GM12878 (cell line): Measurements from ENCODE around the gene PITPNC1. TPM values are rescaled to one million over a fixed set of nuclear protein-coding genes. Genes with fewer than 3 reads are reported as not detected.

Experiments used
- BACH1 ChIP-seq: fragments of 450-650 bp; IDR thresholded peaks from 2 replicates; pipeline ENCODE4 v1.6.1; 2017; ENCODE audit warnings: mild to moderate bottlenecking, borderline replicate concordance
- BHLHE40 ChIP-seq, 2 experiments: fragments of 450-650 bp in 1 of 2; IDR thresholded peaks; 2 replicates each; pipeline ENCODE4 v1.6.1; 2011 to 2017; ENCODE audit warnings: low read depth in 2 of 2, borderline replicate concordance in 1 of 2, improper control_type of control experiment in 1 of 2, low read length in 1 of 2, mild to moderate bottlenecking in 1 of 2
- CHD2 ChIP-seq: IDR thresholded peaks from 2 replicates; pipeline ENCODE4 v1.6.1; 2011; ENCODE audit warnings: low read depth, low read length, improper control_type of control experiment, borderline replicate concordance
- MXI1 ChIP-seq: fragments of 150-350 bp; IDR thresholded peaks from 2 replicates; pipeline ENCODE4 v1.6.1; 2011; ENCODE audit warnings: low read depth, mild to moderate bottlenecking, inconsistent platforms, low read length, improper control_type of control experiment
- NFXL1 ChIP-seq: fragments of 450-650 bp; IDR thresholded peaks from 2 replicates; pipeline ENCODE4 v1.6.1; 2017; ENCODE audit warnings: antibody characterized with exemption, mild to moderate bottlenecking, borderline replicate concordance
- RBBP5 ChIP-seq: fragments of 200-600 bp; sonication (generic); conservative IDR thresholded peaks from 2 replicates; pipeline ENCODE4 v1.6.1; 2016
- SREBF1 ChIP-seq: IDR thresholded peaks from 2 replicates; pipeline ENCODE4 v1.6.1; 2012; ENCODE audit warnings: mild to moderate bottlenecking, low read length
- ZBED1 ChIP-seq: IDR thresholded peaks from 2 replicates; pipeline ENCODE4 v1.6.1; 2016; ENCODE audit warnings: borderline replicate concordance
- ZNF207 ChIP-seq: fragments of 450-650 bp; IDR thresholded peaks from 2 replicates; pipeline ENCODE4 v1.6.1; 2014; ENCODE audit warnings: antibody characterized with exemption, mild to moderate bottlenecking, borderline replicate concordance
- polyA plus RNA-seq, 11 experiments: library from polyadenylated mRNA; depleted of rRNA in 4 of 11; unstranded in 6 of 11; stranded (reverse) in 5 of 11; fragments of >200 nt; fragmentation: Nextera tagmentation in 4 of 11; fragmentation: Illumina TruSeq in 1 of 11; extraction: Ambion mirVana in 4 of 11; extraction: Trizol in 1 of 11; gene quantifications; 1 replicate in 1 of 11; 2 replicates in 10 of 11; pipeline versions ENCODE4 v1.2.1 to v1.2.3, GENCODE V29; 2011 to 2016; ENCODE audit warnings: inconsistent platforms in 2 of 11, missing spikeins in 2 of 11, low read depth in 1 of 11
- total RNA-seq, 4 experiments: library from RNA; depleted of rRNA in 3 of 4; stranded (reverse); fragments of >200 nt in 3 of 4; fragmentation: Illumina TruSeq in 1 of 4; extraction: Trizol in 1 of 4; gene quantifications; 2 replicates each; pipeline versions ENCODE4 v1.2.1 to v1.2.3, GENCODE V29; 2013 to 2021
- TF ChIP-seq, protein P1 (sequence below): IDR thresholded peaks from 2 replicates; pipeline ENCODE4 v1.6.1; 2012; ENCODE audit warnings: low read depth, low read length, improper control_type of control experiment
- TF ChIP-seq, protein P2 (sequence below): fragments of 450-650 bp; IDR thresholded peaks from 2 replicates; pipeline ENCODE4 v1.6.1; 2017; ENCODE audit warnings: borderline replicate concordance
- TF ChIP-seq, protein P3 (sequence below): fragments of 450-650 bp; IDR thresholded peaks from 2 replicates; pipeline ENCODE4 v1.6.1; 2017; ENCODE audit warnings: antibody characterized with exemption, mild to moderate bottlenecking, moderate library complexity
- TF ChIP-seq, protein P4 (sequence below): IDR thresholded peaks from 2 replicates; pipeline ENCODE4 v1.6.1; 2011; ENCODE audit warnings: low read depth, low read length, improper control_type of control experiment, borderline replicate concordance
- TF ChIP-seq, protein P5 (sequence below), 3 experiments: IDR thresholded peaks in 2 of 3; conservative IDR thresholded peaks in 1 of 3; 2 replicates each; pipeline ENCODE4 v1.5.1; 2011; ENCODE audit warnings: low read depth in 3 of 3, low read length in 3 of 3, mild to moderate bottlenecking in 3 of 3, control low read depth in 2 of 3, moderate library complexity in 2 of 3, inconsistent platforms in 1 of 3, mixed read lengths in 1 of 3; ENCODE audit not compliant: control insufficient read depth in 2 of 3, insufficient read depth in 1 of 3; ENCODE audit errors: extremely low read depth in 1 of 3
- TF ChIP-seq, protein P6 (sequence below): fragments of 450-650 bp; formaldehyde crosslinking; IDR thresholded peaks from 2 replicates; pipeline ENCODE4 v1.4.0; 2022; ENCODE audit warnings: mild to moderate bottlenecking, moderate library complexity
- TF ChIP-seq, protein P7 (sequence below): IDR thresholded peaks from 2 replicates; pipeline ENCODE4 v1.6.1; 2012; ENCODE audit warnings: low read length, inconsistent platforms

PITPNC1 gene
- total and polyA plus RNA-seq, 10 of the 15 experiments (the other 5 are each of a cell fraction or from before 2014, with no cell fraction given): 12.2 to 62.4 (median 47.3) TPM

DNA sequence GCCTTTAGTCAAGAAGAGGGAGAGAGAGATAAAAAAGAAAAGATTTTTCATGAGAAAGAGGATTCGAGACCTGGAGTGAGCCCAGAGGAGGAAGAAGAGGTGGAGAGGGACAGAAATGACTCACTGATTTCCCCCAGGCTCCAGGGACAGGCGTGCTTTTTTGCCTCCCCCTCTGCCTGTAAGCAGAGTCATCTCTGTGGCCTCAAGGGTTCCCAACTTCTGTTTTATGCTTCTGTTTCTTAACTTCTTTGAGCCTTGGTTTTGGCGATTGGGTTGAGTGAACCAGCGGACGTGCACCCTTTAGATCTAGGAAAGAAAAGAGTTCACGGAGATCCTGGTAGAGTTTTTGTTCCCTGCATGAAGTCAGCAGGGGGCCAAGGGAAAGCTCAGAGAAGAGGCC lies 192.8 kb downstream of the PITPNC1 start (continued):
- 0 out of 2 replicates have a peak, but pooled peaks have one; percentile 30 for TF ChIP-seq MXI1
- TF ChIP-seq, protein P1, sequence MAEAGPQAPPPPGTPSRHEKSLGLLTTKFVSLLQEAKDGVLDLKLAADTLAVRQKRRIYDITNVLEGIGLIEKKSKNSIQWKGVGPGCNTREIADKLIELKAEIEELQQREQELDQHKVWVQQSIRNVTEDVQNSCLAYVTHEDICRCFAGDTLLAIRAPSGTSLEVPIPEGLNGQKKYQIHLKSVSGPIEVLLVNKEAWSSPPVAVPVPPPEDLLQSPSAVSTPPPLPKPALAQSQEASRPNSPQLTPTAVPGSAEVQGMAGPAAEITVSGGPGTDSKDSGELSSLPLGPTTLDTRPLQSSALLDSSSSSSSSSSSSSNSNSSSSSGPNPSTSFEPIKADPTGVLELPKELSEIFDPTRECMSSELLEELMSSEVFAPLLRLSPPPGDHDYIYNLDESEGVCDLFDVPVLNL: no peak
- TF ChIP-seq, protein P2, sequence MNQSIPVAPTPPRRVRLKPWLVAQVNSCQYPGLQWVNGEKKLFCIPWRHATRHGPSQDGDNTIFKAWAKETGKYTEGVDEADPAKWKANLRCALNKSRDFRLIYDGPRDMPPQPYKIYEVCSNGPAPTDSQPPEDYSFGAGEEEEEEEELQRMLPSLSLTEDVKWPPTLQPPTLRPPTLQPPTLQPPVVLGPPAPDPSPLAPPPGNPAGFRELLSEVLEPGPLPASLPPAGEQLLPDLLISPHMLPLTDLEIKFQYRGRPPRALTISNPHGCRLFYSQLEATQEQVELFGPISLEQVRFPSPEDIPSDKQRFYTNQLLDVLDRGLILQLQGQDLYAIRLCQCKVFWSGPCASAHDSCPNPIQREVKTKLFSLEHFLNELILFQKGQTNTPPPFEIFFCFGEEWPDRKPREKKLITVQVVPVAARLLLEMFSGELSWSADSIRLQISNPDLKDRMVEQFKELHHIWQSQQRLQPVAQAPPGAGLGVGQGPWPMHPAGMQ: no peak
- peak in 1 of 2 experiments; percentile 56; a peak in 3 of 4 replicates for TF ChIP-seq BHLHE40 (IDR thresholded peaks at IDR 0.05; ENCODE audit: borderline replicate concordance in 1 of 2, low read depth in 2 of 2, low read length in 1 of 2)
- TF ChIP-seq, protein P3, sequence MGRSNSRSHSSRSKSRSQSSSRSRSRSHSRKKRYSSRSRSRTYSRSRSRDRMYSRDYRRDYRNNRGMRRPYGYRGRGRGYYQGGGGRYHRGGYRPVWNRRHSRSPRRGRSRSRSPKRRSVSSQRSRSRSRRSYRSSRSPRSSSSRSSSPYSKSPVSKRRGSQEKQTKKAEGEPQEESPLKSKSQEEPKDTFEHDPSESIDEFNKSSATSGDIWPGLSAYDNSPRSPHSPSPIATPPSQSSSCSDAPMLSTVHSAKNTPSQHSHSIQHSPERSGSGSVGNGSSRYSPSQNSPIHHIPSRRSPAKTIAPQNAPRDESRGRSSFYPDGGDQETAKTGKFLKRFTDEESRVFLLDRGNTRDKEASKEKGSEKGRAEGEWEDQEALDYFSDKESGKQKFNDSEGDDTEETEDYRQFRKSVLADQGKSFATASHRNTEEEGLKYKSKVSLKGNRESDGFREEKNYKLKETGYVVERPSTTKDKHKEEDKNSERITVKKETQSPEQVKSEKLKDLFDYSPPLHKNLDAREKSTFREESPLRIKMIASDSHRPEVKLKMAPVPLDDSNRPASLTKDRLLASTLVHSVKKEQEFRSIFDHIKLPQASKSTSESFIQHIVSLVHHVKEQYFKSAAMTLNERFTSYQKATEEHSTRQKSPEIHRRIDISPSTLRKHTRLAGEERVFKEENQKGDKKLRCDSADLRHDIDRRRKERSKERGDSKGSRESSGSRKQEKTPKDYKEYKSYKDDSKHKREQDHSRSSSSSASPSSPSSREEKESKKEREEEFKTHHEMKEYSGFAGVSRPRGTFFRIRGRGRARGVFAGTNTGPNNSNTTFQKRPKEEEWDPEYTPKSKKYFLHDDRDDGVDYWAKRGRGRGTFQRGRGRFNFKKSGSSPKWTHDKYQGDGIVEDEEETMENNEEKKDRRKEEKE: no peak
- TF ChIP-seq, protein P4, sequence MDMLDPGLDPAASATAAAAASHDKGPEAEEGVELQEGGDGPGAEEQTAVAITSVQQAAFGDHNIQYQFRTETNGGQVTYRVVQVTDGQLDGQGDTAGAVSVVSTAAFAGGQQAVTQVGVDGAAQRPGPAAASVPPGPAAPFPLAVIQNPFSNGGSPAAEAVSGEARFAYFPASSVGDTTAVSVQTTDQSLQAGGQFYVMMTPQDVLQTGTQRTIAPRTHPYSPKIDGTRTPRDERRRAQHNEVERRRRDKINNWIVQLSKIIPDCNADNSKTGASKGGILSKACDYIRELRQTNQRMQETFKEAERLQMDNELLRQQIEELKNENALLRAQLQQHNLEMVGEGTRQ: no peak
- no peak for TF ChIP-seq ZNF207
- TF ChIP-seq NFXL1: no peak
- no peak for TF ChIP-seq SREBF1
- TF ChIP-seq, protein P5, sequence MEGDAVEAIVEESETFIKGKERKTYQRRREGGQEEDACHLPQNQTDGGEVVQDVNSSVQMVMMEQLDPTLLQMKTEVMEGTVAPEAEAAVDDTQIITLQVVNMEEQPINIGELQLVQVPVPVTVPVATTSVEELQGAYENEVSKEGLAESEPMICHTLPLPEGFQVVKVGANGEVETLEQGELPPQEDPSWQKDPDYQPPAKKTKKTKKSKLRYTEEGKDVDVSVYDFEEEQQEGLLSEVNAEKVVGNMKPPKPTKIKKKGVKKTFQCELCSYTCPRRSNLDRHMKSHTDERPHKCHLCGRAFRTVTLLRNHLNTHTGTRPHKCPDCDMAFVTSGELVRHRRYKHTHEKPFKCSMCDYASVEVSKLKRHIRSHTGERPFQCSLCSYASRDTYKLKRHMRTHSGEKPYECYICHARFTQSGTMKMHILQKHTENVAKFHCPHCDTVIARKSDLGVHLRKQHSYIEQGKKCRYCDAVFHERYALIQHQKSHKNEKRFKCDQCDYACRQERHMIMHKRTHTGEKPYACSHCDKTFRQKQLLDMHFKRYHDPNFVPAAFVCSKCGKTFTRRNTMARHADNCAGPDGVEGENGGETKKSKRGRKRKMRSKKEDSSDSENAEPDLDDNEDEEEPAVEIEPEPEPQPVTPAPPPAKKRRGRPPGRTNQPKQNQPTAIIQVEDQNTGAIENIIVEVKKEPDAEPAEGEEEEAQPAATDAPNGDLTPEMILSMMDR (IDR thresholded peaks at IDR 0.05 in 2 of 3, conservative IDR thresholded peaks at IDR 0.05 in 1 of 3; ENCODE audit: control insufficient read depth in 2 of 3, extremely low read depth in 1 of 3, insufficient read depth in 1 of 3, low read depth in 3 of 3, low read length in 3 of 3): no peak
- TF ChIP-seq RBBP5: no peak
- no peak; the same call in 1 of the 2 replicates for TF ChIP-seq CHD2
- no peak for TF ChIP-seq BACH1
- TF ChIP-seq, protein P6, sequence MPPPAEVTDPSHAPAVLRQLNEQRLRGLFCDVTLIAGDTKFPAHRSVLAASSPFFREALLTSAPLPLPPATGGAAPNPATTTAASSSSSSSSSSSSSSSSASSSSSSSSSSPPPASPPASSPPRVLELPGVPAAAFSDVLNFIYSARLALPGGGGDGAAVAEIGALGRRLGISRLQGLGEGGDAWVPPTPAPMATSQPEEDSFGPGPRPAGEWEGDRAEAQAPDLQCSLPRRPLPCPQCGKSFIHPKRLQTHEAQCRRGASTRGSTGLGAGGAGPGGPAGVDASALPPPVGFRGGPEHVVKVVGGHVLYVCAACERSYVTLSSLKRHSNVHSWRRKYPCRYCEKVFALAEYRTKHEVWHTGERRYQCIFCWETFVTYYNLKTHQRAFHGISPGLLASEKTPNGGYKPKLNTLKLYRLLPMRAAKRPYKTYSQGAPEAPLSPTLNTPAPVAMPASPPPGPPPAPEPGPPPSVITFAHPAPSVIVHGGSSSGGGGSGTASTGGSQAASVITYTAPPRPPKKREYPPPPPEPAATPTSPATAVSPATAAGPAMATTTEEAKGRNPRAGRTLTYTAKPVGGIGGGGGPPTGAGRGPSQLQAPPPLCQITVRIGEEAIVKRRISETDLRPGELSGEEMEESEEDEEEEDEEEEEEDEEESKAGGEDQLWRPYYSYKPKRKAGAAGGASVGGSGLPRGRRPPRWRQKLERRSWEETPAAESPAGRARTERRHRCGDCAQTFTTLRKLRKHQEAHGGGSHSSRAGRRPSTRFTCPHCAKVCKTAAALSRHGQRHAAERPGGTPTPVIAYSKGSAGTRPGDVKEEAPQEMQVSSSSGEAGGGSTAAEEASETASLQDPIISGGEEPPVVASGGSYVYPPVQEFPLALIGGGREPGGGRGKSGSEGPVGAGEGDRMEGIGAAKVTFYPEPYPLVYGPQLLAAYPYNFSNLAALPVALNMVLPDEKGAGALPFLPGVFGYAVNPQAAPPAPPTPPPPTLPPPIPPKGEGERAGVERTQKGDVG (CRISPR knock-in tag): no peak
- peak; percentile 25; the same call in 1 of the 2 replicates for TF ChIP-seq ZBED1
- TF ChIP-seq, protein P7, sequence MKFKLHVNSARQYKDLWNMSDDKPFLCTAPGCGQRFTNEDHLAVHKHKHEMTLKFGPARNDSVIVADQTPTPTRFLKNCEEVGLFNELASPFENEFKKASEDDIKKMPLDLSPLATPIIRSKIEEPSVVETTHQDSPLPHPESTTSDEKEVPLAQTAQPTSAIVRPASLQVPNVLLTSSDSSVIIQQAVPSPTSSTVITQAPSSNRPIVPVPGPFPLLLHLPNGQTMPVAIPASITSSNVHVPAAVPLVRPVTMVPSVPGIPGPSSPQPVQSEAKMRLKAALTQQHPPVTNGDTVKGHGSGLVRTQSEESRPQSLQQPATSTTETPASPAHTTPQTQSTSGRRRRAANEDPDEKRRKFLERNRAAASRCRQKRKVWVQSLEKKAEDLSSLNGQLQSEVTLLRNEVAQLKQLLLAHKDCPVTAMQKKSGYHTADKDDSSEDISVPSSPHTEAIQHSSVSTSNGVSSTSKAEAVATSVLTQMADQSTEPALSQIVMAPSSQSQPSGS: peak; percentile 81
